Liver (tissue), 3 donors: ENCODE data around the gene PCNT.

Source experiments
- ATF3 ChIP-seq: IDR thresholded peaks from 2 replicates; pipeline ENCODE4 v1.6.1; 2016; ENCODE audit warnings: antibody characterized with exemption
- EGR1 ChIP-seq, 2 donors: IDR thresholded peaks; 2 replicates each; pipeline ENCODE4 v1.6.1; 2016 to 2018; ENCODE audit warnings: antibody characterized with exemption in 2 of 2, low read depth in 2 of 2
- FOXA1 ChIP-seq: IDR thresholded peaks from 2 replicates; pipeline ENCODE4 v1.6.1; 2016; ENCODE audit warnings: antibody characterized with exemption
- GABPA ChIP-seq, 2 donors: IDR thresholded peaks in 1 of 2; conservative IDR thresholded peaks in 1 of 2; 2 replicates each; pipeline ENCODE4 v1.6.1; 2016; ENCODE audit warnings: antibody characterized with exemption in 2 of 2, mild to moderate bottlenecking in 1 of 2, moderate library complexity in 1 of 2
- HNF4A ChIP-seq, 2 donors: conservative IDR thresholded peaks; 2 replicates each; pipeline ENCODE4 v1.6.1; 2016; ENCODE audit warnings: antibody characterized with exemption in 2 of 2, mild to moderate bottlenecking in 2 of 2
- JUND ChIP-seq, 2 donors: IDR thresholded peaks; 2 replicates each; pipeline ENCODE4 v1.6.1; 2016; ENCODE audit warnings: antibody characterized with exemption in 2 of 2
- MAX ChIP-seq: IDR thresholded peaks from 2 replicates; pipeline ENCODE4 v1.6.1; 2016; ENCODE audit warnings: antibody characterized with exemption
- RAD21 ChIP-seq, 2 donors: IDR thresholded peaks; 2 replicates each; pipeline ENCODE4 v1.6.1; 2016; ENCODE audit warnings: antibody characterized with exemption in 2 of 2, mild to moderate bottlenecking in 2 of 2
- REST ChIP-seq: IDR thresholded peaks from 2 replicates; pipeline ENCODE4 v1.6.1; 2016; ENCODE audit warnings: antibody characterized with exemption, mild to moderate bottlenecking
- RXRA ChIP-seq, 2 donors: IDR thresholded peaks; 2 replicates each; pipeline ENCODE4 v1.6.1; 2017 to 2018; ENCODE audit warnings: antibody characterized with exemption in 2 of 2, mild to moderate bottlenecking in 1 of 2
- SP1 ChIP-seq: IDR thresholded peaks from 2 replicates; pipeline ENCODE4 v1.6.1; 2018; ENCODE audit warnings: antibody characterized with exemption, mild to moderate bottlenecking
- TAF1 ChIP-seq: conservative IDR thresholded peaks from 2 replicates; pipeline ENCODE4 v1.6.1; 2016; ENCODE audit warnings: antibody characterized with exemption, mild to moderate bottlenecking
- YY1 ChIP-seq: IDR thresholded peaks from 2 replicates; pipeline ENCODE4 v1.6.1; 2016; ENCODE audit warnings: antibody characterized with exemption, mild to moderate bottlenecking
- TF ChIP-seq, protein P1 (sequence below): fragments of 150-350 bp; IDR thresholded peaks from 2 replicates; pipeline ENCODE4 v1.5.1; 2017; ENCODE audit warnings: improper control_type of control experiment, low read depth, low read length; ENCODE audit not compliant: missing input control
- donor health status: healthy.
- donor health status: healthy.

DNA sequence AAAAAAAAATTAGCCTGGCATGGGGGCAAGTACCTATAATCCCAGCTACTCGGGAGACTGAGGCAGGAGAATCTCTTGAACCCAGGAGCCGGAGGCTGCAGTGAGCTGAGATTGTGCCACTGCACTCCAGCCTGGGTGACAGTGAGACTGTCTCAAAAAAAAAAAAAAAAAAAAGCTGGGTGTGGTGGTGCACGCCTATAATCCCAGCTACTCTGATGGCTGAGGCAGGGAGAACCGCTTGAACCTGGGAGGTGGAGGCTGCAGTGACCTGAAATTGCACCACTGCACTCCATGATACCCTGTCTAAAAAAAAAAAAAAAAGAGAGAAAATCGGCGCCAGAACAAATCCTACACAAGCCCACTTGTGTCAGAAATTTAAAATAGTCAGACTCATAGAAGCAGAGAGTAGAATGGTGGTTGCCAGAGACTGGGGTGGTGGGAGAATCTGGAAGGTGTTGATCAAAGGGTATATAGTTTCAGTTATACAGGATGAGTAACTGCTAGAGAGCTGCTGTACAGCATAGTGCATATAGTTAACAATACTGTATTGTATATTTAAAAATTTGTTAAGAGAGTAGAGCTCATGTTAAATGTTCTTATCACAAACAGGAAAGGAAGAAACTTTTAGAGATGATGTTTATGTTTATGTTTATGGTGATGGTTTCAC, 144.3 kb downstream of the PCNT start:
- no peak for TF ChIP-seq EGR1 (IDR thresholded peaks at IDR 0.05; ENCODE audit: low read depth in 2 of 2)
- TF ChIP-seq, protein P1, sequence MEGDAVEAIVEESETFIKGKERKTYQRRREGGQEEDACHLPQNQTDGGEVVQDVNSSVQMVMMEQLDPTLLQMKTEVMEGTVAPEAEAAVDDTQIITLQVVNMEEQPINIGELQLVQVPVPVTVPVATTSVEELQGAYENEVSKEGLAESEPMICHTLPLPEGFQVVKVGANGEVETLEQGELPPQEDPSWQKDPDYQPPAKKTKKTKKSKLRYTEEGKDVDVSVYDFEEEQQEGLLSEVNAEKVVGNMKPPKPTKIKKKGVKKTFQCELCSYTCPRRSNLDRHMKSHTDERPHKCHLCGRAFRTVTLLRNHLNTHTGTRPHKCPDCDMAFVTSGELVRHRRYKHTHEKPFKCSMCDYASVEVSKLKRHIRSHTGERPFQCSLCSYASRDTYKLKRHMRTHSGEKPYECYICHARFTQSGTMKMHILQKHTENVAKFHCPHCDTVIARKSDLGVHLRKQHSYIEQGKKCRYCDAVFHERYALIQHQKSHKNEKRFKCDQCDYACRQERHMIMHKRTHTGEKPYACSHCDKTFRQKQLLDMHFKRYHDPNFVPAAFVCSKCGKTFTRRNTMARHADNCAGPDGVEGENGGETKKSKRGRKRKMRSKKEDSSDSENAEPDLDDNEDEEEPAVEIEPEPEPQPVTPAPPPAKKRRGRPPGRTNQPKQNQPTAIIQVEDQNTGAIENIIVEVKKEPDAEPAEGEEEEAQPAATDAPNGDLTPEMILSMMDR, result no peak
- no peak for TF ChIP-seq RAD21 (IDR thresholded peaks at IDR 0.05)
- TF ChIP-seq TAF1, result no peak
- TF ChIP-seq FOXA1, result no peak
- TF ChIP-seq REST, result no peak
- TF ChIP-seq SP1, result no peak
- TF ChIP-seq JUND (IDR thresholded peaks at IDR 0.05), result no peak
- no peak for TF ChIP-seq ATF3
- no peak for TF ChIP-seq HNF4A (conservative IDR thresholded peaks at IDR 0.05)
- TF ChIP-seq YY1, result no peak
- TF ChIP-seq GABPA (IDR thresholded peaks at IDR 0.05 in 1 of 2, conservative IDR thresholded peaks at IDR 0.05 in 1 of 2), result no peak
- no peak for TF ChIP-seq RXRA (IDR thresholded peaks at IDR 0.05)
- no peak for TF ChIP-seq MAX
